ENCODE data around the gene CTNNA3. TPM values are rescaled to one million over a fixed set of nuclear protein-coding genes. Genes with fewer than 3 reads are reported as not detected.

Gene CTNNA3
- polyA plus RNA-seq, 1 donor from 2014 or later, result 0.14 TPM

DNA sequence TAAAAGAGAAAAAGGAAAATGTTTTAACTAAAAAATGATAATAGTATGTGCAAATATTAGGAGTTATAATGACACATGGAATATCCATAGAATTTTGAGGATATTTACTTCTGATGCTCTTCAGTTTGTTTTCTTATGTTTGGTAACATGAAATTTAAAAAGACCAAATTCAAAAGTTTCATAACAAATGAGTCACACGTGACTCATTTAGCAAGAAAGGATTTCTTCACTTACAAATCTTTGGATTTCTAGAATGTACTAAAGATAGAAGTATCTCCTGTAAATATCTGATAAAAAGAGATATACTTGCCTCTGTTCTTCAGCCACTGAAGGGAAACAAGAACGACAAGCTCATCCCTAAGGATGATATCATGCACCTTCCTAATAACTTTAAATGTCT is 1544.6 kb downstream of the CTNNA3 start:
- TF ChIP-seq SMC3 (conservative IDR thresholded peaks at IDR 0.05; ENCODE audit: poor library complexity), result no peak
- no peak for TF ChIP-seq EP300 (conservative IDR thresholded peaks at IDR 0.05; ENCODE audit: poor library complexity, severe bottlenecking)
- no peak for TF ChIP-seq CTCF (IDR thresholded peaks at IDR 0.05; ENCODE audit: poor library complexity, severe bottlenecking)
- TF ChIP-seq, protein P1, sequence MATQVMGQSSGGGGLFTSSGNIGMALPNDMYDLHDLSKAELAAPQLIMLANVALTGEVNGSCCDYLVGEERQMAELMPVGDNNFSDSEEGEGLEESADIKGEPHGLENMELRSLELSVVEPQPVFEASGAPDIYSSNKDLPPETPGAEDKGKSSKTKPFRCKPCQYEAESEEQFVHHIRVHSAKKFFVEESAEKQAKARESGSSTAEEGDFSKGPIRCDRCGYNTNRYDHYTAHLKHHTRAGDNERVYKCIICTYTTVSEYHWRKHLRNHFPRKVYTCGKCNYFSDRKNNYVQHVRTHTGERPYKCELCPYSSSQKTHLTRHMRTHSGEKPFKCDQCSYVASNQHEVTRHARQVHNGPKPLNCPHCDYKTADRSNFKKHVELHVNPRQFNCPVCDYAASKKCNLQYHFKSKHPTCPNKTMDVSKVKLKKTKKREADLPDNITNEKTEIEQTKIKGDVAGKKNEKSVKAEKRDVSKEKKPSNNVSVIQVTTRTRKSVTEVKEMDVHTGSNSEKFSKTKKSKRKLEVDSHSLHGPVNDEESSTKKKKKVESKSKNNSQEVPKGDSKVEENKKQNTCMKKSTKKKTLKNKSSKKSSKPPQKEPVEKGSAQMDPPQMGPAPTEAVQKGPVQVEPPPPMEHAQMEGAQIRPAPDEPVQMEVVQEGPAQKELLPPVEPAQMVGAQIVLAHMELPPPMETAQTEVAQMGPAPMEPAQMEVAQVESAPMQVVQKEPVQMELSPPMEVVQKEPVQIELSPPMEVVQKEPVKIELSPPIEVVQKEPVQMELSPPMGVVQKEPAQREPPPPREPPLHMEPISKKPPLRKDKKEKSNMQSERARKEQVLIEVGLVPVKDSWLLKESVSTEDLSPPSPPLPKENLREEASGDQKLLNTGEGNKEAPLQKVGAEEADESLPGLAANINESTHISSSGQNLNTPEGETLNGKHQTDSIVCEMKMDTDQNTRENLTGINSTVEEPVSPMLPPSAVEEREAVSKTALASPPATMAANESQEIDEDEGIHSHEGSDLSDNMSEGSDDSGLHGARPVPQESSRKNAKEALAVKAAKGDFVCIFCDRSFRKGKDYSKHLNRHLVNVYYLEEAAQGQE (IDR thresholded peaks at IDR 0.05; ENCODE audit: borderline replicate concordance), result no peak
- no peak for TF ChIP-seq MXI1 (conservative IDR thresholded peaks at IDR 0.05; ENCODE audit: poor library complexity, severe bottlenecking)
- TF ChIP-seq EZH2 (IDR thresholded peaks at IDR 0.05; ENCODE audit: borderline replicate concordance, insufficient read depth, low read length, poor library complexity, severe bottlenecking), result no peak
- TF ChIP-seq RAD21 (conservative IDR thresholded peaks at IDR 0.05), result no peak
- TF ChIP-seq POLR2AphosphoS5 (IDR thresholded peaks at IDR 0.05), result no peak
- TF ChIP-seq TAF1 (IDR thresholded peaks at IDR 0.05; ENCODE audit: low read depth), result no peak

GRCh38 chr10:66148312-66148711 is 1547.7 kb downstream of the CTNNA3 start:
- no peaks in the 10 kb centered on the region for H3K9me2 ChIP-seq (ENCODE audit: insufficient read depth, low read length)
- no peak overlapping the region for H3K9ac ChIP-seq (ENCODE audit: low read length)
- no peaks in the 10 kb centered on the region for H3K36me3 ChIP-seq (ENCODE audit: insufficient read depth, low read length)
- no peaks in the 10 kb centered on the region for H3K79me2 ChIP-seq (replicated peaks; ENCODE audit: insufficient read depth, low read length)
- TF ChIP-seq POLR2AphosphoS5 (IDR thresholded peaks at IDR 0.05), result no peak
- TF ChIP-seq RAD21 (conservative IDR thresholded peaks at IDR 0.05), result no peak
- TF ChIP-seq TAF1 (IDR thresholded peaks at IDR 0.05; ENCODE audit: low read depth), result no peak
- TF ChIP-seq, protein P1 (IDR thresholded peaks at IDR 0.05; ENCODE audit: borderline replicate concordance), result no peak
- TF ChIP-seq EZH2 (IDR thresholded peaks at IDR 0.05; ENCODE audit: borderline replicate concordance, insufficient read depth, low read length, poor library complexity, severe bottlenecking), result no peak
- TF ChIP-seq SMC3 (conservative IDR thresholded peaks at IDR 0.05; ENCODE audit: poor library complexity), result no peak
- TF ChIP-seq EP300 (conservative IDR thresholded peaks at IDR 0.05; ENCODE audit: poor library complexity, severe bottlenecking), result no peak
- no peak for TF ChIP-seq MXI1 (conservative IDR thresholded peaks at IDR 0.05; ENCODE audit: poor library complexity, severe bottlenecking)
- no peak for TF ChIP-seq CTCF (IDR thresholded peaks at IDR 0.05; ENCODE audit: poor library complexity, severe bottlenecking)
- H3K4me3 ChIP-seq (ENCODE audit: low read length), result no peak overlapping the region
- H3K9me3 ChIP-seq (ENCODE audit: low read length), result no peaks in the 10 kb centered on the region
- no peaks in the 10 kb centered on the region for H3K27me3 ChIP-seq (ENCODE audit: insufficient read depth, low read depth, low read length)
- no peaks in the 10 kb centered on the region for H4K20me1 ChIP-seq (ENCODE audit: insufficient read depth)
- H3K27ac ChIP-seq (ENCODE audit: low read length), result no peak overlapping the region
- no peak overlapping the region for H2AFZ ChIP-seq (ENCODE audit: low read depth, low read length)
- no peak overlapping the region for H3K4me2 ChIP-seq (ENCODE audit: low read length)
- H3F3A ChIP-seq (ENCODE audit: insufficient read depth, low read length, poor library complexity, severe bottlenecking), result no peaks in the 10 kb centered on the region

More for the DNA sequence above, 1544.6 kb downstream of the CTNNA3 start:
- H3K4me3 ChIP-seq (ENCODE audit: low read length), result no peak overlapping the region
- no peaks in the 10 kb centered on the region for H3K27me3 ChIP-seq (ENCODE audit: insufficient read depth, low read depth, low read length)
- no peaks in the 10 kb centered on the region for H3K9me2 ChIP-seq (ENCODE audit: insufficient read depth, low read length)
- H3F3A ChIP-seq (ENCODE audit: insufficient read depth, low read length, poor library complexity, severe bottlenecking), result no peaks in the 10 kb centered on the region
- H3K36me3 ChIP-seq (ENCODE audit: insufficient read depth, low read length), result no peaks in the 10 kb centered on the region
- H3K4me2 ChIP-seq (ENCODE audit: low read length), result no peak overlapping the region
- H4K20me1 ChIP-seq (ENCODE audit: insufficient read depth), result no peaks in the 10 kb centered on the region
- H3K9ac ChIP-seq (ENCODE audit: low read length), result no peak overlapping the region
- no peak overlapping the region for H3K27ac ChIP-seq (ENCODE audit: low read length)
- H3K79me2 ChIP-seq (replicated peaks; ENCODE audit: insufficient read depth, low read length), result no peaks in the 10 kb centered on the region
- H2AFZ ChIP-seq (ENCODE audit: low read depth, low read length), result no peak overlapping the region
- H3K9me3 ChIP-seq (ENCODE audit: low read length), result no peaks in the 10 kb centered on the region
